CD4-positive, alpha-beta T cell (primary cell): ENCODE measurements around the gene DLX6. TPM values are rescaled to one million over a fixed set of nuclear protein-coding genes. Genes with fewer than 3 reads are reported as not detected.

ENCODE experiments used
- ATAC-seq: fragments of 200-7000 bp; cut with Tn5 transposase; one replicate; pipeline ENCODE4 v1.10.0; 2022; ENCODE audit warnings: mild to moderate bottlenecking; ENCODE audit not compliant: poor library complexity
- CTCF ChIA-PET: fragments of 350-600 bp; sonication (Branson Sonifier 250); formaldehyde crosslinking; loops from one replicate; lab custom pipeline; 2021; ENCODE audit warnings: antibody characterized with exemption, inconsistent platforms; lab: Charles Lee
- POLR2A ChIA-PET: fragments of 350-600 bp; sonication (Branson Sonifier 250); formaldehyde crosslinking; loops from one replicate; lab custom pipeline; 2021; ENCODE audit warnings: antibody characterized with exemption, inconsistent platforms; lab: Charles Lee
- DNase-seq, 14 experiments: peaks; one replicate each; pipeline ENCODE4 v3.0.0-alpha.2; 2013 to 2020; ENCODE audit warnings: mixed read lengths in 2 of 14
- H3K27ac ChIP-seq, 2 donors: one replicate each; pipeline versions ENCODE4 v1.5.1 to v1.7.0; 2013; ENCODE audit warnings: low read length in 2 of 2, low read depth in 1 of 2, mild to moderate bottlenecking in 1 of 2
- H3K27me3 ChIP-seq, 2 experiments: 1 replicate in 1 of 2; 2 replicates in 1 of 2; pipeline versions ENCODE4 v1.6.1 to v1.7.0; 2013; ENCODE audit warnings: low read length in 2 of 2, control low read depth in 1 of 2, mild to moderate bottlenecking in 1 of 2, moderate library complexity in 1 of 2; ENCODE audit not compliant: insufficient read depth in 2 of 2, control insufficient read depth in 1 of 2
- H3K36me3 ChIP-seq: one replicate; pipeline ENCODE4 v1.6.1; 2013; ENCODE audit warnings: low read length, control low read depth; ENCODE audit not compliant: insufficient read depth
- H3K4me1 ChIP-seq: one replicate; pipeline ENCODE4 v1.6.1; 2013; ENCODE audit warnings: low read length, control low read depth; ENCODE audit not compliant: insufficient read depth
- H3K4me3 ChIP-seq: one replicate; pipeline ENCODE4 v1.5.1; 2013; ENCODE audit warnings: mild to moderate bottlenecking, low read length, moderate library complexity
- H3K9me3 ChIP-seq, 2 experiments: 1 replicate in 1 of 2; 2 replicates in 1 of 2; pipeline versions ENCODE4 v1.6.1 to v1.7.0; 2013; ENCODE audit warnings: low read length in 2 of 2, mild to moderate bottlenecking in 2 of 2, control low read depth in 1 of 2, moderate library complexity in 1 of 2; ENCODE audit not compliant: control insufficient read depth in 1 of 2, insufficient read depth in 1 of 2
- H3K27ac Mint-ChIP-seq: one replicate; pipeline ENCODE4 v1.8.0; 2020; ENCODE audit warnings: mixed read lengths
- H3K27me3 Mint-ChIP-seq: one replicate; pipeline ENCODE4 v1.8.0; 2021; ENCODE audit warnings: mixed read lengths
- H3K36me3 Mint-ChIP-seq: one replicate; pipeline ENCODE4 v1.8.0; 2021; ENCODE audit warnings: low read depth, mixed read lengths
- H3K4me1 Mint-ChIP-seq: one replicate; pipeline ENCODE4 v1.8.0; 2021; ENCODE audit warnings: low read depth, mixed read lengths
- H3K4me3 Mint-ChIP-seq: one replicate; pipeline ENCODE4 v1.8.0; 2020; ENCODE audit warnings: mild to moderate bottlenecking, mixed read lengths
- H3K9me3 Mint-ChIP-seq: one replicate; pipeline ENCODE4 v1.8.0; 2020; ENCODE audit warnings: mixed read lengths
- intact Hi-C, 2 experiments: fragments of 100-400 bp; cut with DNase I in 1 of 2; cut with micrococcal nuclease in 1 of 2; formaldehyde crosslinking; loops; one replicate each; pipeline versions ENCODE4 v1.15.1 to v1.9.0; 2023 to 2025; cut with DNase I, micrococcal nuclease
- total RNA-seq, 174 experiments: library from RNA in 2 of 174; stranded (reverse) in 2 of 174; gene quantifications; one replicate each; pipeline ENCODE4 v1.2.3 and lab custom pipeline; 2021 to 2026
- TF ChIP-seq, protein P1 (sequence below): fragments of 200-600 bp; IDR thresholded peaks from one replicate; pipeline ENCODE4 v1.8.0; 2022; ENCODE audit warnings: antibody characterized with exemption, mild to moderate bottlenecking

The DLX6 gene
- total RNA-seq, 2 experiments from 2014 or later, result not detected

- Histone ChIP-seq H3K27me3 (peaks cover 38 to 60% of the 10 kb centered on the region in 2 experiments), H3K4me3 (no peak overlapping the region), H3K4me1 (no peaks in the 10 kb centered on the region), H3K27ac (no peak overlapping the region), H3K36me3 (no peaks in the 10 kb centered on the region), H3K9me3 (peaks cover 0 to 15% of the 10 kb centered on the region in 2 experiments)
- CTCF ChIA-PET, result no interaction called here
- H3K9me3 Mint-ChIP-seq, result no peaks in the 10 kb centered on the region
- no peak overlapping the region for H3K4me3 Mint-ChIP-seq
- DNase-seq (no peak), ATAC-seq (no peak)
- peaks cover 4% of the 10 kb centered on the region for H3K4me1 Mint-ChIP-seq
- H3K36me3 Mint-ChIP-seq, result no peaks in the 10 kb centered on the region
- TF ChIP-seq, protein P1, sequence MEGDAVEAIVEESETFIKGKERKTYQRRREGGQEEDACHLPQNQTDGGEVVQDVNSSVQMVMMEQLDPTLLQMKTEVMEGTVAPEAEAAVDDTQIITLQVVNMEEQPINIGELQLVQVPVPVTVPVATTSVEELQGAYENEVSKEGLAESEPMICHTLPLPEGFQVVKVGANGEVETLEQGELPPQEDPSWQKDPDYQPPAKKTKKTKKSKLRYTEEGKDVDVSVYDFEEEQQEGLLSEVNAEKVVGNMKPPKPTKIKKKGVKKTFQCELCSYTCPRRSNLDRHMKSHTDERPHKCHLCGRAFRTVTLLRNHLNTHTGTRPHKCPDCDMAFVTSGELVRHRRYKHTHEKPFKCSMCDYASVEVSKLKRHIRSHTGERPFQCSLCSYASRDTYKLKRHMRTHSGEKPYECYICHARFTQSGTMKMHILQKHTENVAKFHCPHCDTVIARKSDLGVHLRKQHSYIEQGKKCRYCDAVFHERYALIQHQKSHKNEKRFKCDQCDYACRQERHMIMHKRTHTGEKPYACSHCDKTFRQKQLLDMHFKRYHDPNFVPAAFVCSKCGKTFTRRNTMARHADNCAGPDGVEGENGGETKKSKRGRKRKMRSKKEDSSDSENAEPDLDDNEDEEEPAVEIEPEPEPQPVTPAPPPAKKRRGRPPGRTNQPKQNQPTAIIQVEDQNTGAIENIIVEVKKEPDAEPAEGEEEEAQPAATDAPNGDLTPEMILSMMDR, result no peak
- intact Hi-C loops, result no loop called here
- POLR2A ChIA-PET, result interaction anchor here (0.6 kb wide), 1 partner anchor 19 kb away, joined by 3 read pairs; no protein-coding TSS in a partner anchor
- H3K27ac Mint-ChIP-seq, result no peak overlapping the region
- H3K27me3 Mint-ChIP-seq, result peaks cover 93% of the 10 kb centered on the region
Observed at GRCh38 chr7:96987719-96988118, 17.6 kb upstream of the DLX6 start.

GRCh38 chr7:96989241-96989858 is 16.0 kb upstream of the DLX6 start:
- Histone ChIP-seq H3K9me3 (peaks cover 0 to 27% of the 10 kb centered on the region in 2 experiments), H3K4me1 (no peaks in the 10 kb centered on the region), H3K27ac (no peak overlapping the region), H3K27me3 (peaks cover 55 to 76% of the 10 kb centered on the region in 2 experiments), H3K4me3 (no peak overlapping the region), H3K36me3 (no peaks in the 10 kb centered on the region)
- POLR2A ChIA-PET, result no interaction called here
- no peak for DNase-seq
- Mint-ChIP-seq H3K27ac (no peak overlapping the region), H3K27me3 (peaks cover 99% of the 10 kb centered on the region), H3K9me3 (no peaks in the 10 kb centered on the region), H3K4me1 (peaks cover 4% of the 10 kb centered on the region), H3K36me3 (no peaks in the 10 kb centered on the region), H3K4me3 (no peak overlapping the region)
- CTCF ChIA-PET, result no interaction called here
- ATAC-seq, result no peak
- intact Hi-C loops, result no loop called here
- TF ChIP-seq, protein P1, result no peak

DNA sequence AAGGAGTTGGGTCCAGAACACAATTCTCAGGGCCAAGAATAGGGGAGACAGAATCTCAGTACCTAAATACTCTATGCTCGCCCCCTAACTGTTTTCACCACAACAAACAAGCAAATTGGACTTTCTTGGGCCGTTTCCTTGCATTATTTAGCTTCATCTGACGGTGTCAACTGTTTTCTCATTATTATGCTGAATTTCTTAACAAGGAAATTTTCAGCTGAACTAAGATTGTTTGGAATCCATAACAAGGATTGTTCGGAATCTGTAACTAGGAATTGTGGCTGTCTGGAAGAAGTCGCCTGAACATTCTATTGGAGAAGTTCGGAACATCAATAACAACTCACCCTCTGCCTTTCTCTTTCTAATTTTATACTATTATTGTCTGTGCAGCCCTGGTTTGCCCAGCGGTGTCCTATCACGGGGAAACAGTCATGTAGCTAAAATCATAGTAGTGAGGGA is 15.5 kb upstream of the DLX6 start:
- CTCF ChIA-PET, result no interaction called here

More for the DNA sequence above, 15.5 kb upstream of the DLX6 start:
- Histone ChIP-seq H3K9me3 (peaks cover 0 to 27% of the 10 kb centered on the region in 2 experiments), H3K4me1 (no peaks in the 10 kb centered on the region), H3K27ac (no peak overlapping the region), H3K27me3 (peaks cover 57 to 82% of the 10 kb centered on the region in 2 experiments), H3K36me3 (no peaks in the 10 kb centered on the region), H3K4me3 (no peak overlapping the region)
- POLR2A ChIA-PET, result no interaction called here
- no peaks in the 10 kb centered on the region for H3K9me3 Mint-ChIP-seq
- no peaks in the 10 kb centered on the region for H3K36me3 Mint-ChIP-seq
- H3K4me1 Mint-ChIP-seq, result peaks cover 4% of the 10 kb centered on the region
- ATAC-seq (no peak), DNase-seq (no peak)
- no peak overlapping the region for H3K27ac Mint-ChIP-seq
- peaks cover 99% of the 10 kb centered on the region for H3K27me3 Mint-ChIP-seq
- TF ChIP-seq, protein P1, result no peak
- intact Hi-C loops, result no loop called here
- H3K4me3 Mint-ChIP-seq, result no peak overlapping the region
